Cardiac muscle cell (in vitro differentiated cells and primary cell): ENCODE results near the gene PRKG1. TPM values are rescaled to one million over a fixed set of nuclear protein-coding genes. Genes with fewer than 3 reads are reported as not detected.

Source experiments
- DNase-seq, 2 donors: peaks; one replicate each; pipeline versions ENCODE4 v3.0.0 to v3.0.0-alpha.2; 2010 to 2017; ENCODE audit warnings: low read depth in 1 of 2, low spot score in 1 of 2
- H3K27ac ChIP-seq: fragments of 200-600 bp; sonication (generic); 2 replicates; pipeline ENCODE4 v1.5.1; 2016
- H3K27me3 ChIP-seq: fragments of 200-600 bp; sonication (generic); 2 replicates; pipeline ENCODE4 v1.6.0; 2016; ENCODE audit warnings: control low read depth
- H3K36me3 ChIP-seq: fragments of 200-600 bp; sonication (generic); 2 replicates; pipeline ENCODE4 v1.5.1; 2016; ENCODE audit warnings: control low read depth
- H3K4me1 ChIP-seq: fragments of 200-600 bp; sonication (generic); 2 replicates; pipeline ENCODE4 v1.8.1; 2017; ENCODE audit warnings: low read depth, mild to moderate bottlenecking, mixed run types
- H3K4me3 ChIP-seq: fragments of 200-600 bp; sonication (generic); 2 replicates; pipeline ENCODE4 v1.5.1; 2016; ENCODE audit warnings: mild to moderate bottlenecking
- H3K9me3 ChIP-seq: fragments of 200-600 bp; sonication (generic); 2 replicates; pipeline ENCODE4 v1.5.1; 2017; ENCODE audit warnings: low read depth, mild to moderate bottlenecking, control low read depth
- polyA plus RNA-seq: library from polyadenylated mRNA; unstranded; fragments of >200 nt; fragmentation: Nextera tagmentation; extraction: Ambion mirVana; gene quantifications from 2 replicates; pipeline ENCODE4 v1.2.1, GENCODE V29; 2016
- total RNA-seq: library from RNA; depleted of rRNA; stranded (reverse); fragments of >200 nt; gene quantifications from 2 replicates; pipeline ENCODE4 v1.2.3, GENCODE V29; 2016
- TF ChIP-seq, protein P1 (sequence below): IDR thresholded peaks from 2 replicates; pipeline ENCODE4 v1.5.1; 2012; ENCODE audit warnings: low read depth, mild to moderate bottlenecking, low read length

PRKG1 gene
- total and polyA plus RNA-seq, 2 experiments from 2014 or later = 2.9 to 13.3 TPM

DNA sequence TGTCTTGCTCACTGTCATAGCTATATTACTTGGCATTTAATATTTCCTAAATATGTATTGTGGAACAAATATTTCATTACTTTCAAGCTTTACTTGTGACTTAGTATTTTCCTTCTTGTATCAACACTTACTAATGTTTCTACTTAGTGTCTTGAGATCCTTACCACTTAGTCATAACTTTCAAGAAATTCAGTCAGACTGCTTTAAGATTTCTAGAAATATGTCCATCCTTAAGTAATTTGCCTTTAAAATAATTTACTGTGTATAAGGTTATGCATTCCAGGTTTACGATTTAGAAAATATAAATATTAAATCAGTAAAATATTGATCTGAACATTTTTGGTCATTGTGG is 712.4 kb downstream of the PRKG1 start:
- no peak overlapping the region for H3K4me3 ChIP-seq
- no peaks in the 10 kb centered on the region for H3K27me3 ChIP-seq
- DNase-seq = no peak
- no peaks in the 10 kb centered on the region for H3K4me1 ChIP-seq
- TF ChIP-seq, protein P1, sequence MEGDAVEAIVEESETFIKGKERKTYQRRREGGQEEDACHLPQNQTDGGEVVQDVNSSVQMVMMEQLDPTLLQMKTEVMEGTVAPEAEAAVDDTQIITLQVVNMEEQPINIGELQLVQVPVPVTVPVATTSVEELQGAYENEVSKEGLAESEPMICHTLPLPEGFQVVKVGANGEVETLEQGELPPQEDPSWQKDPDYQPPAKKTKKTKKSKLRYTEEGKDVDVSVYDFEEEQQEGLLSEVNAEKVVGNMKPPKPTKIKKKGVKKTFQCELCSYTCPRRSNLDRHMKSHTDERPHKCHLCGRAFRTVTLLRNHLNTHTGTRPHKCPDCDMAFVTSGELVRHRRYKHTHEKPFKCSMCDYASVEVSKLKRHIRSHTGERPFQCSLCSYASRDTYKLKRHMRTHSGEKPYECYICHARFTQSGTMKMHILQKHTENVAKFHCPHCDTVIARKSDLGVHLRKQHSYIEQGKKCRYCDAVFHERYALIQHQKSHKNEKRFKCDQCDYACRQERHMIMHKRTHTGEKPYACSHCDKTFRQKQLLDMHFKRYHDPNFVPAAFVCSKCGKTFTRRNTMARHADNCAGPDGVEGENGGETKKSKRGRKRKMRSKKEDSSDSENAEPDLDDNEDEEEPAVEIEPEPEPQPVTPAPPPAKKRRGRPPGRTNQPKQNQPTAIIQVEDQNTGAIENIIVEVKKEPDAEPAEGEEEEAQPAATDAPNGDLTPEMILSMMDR = no peak
- H3K27ac ChIP-seq = no peak overlapping the region
- no peaks in the 10 kb centered on the region for H3K36me3 ChIP-seq
- no peaks in the 10 kb centered on the region for H3K9me3 ChIP-seq

DNA sequence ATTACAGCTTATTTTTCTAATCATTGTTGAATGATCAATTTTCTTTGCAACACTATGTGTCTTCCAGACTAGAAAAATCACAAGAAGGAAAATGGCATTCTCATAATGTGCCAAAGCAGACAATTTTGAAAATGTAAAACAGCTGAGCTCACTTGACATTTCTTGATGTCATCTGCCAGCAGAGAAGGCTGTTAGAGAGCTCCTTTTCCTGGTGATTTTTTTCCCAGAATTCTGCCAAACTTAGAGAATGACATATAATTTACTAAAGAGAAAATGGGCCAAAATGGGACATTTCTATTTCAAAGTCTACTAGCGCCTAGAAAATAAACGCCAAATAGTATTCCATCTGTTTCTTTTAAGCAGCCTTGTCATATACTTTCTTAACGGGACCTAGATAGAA is 714.0 kb downstream of the PRKG1 start:
- TF ChIP-seq, protein P1 = no peak
- DNase-seq = no peak
- H3K4me1 ChIP-seq = no peaks in the 10 kb centered on the region
- no peak overlapping the region for H3K27ac ChIP-seq
- H3K27me3 ChIP-seq = no peaks in the 10 kb centered on the region
- no peaks in the 10 kb centered on the region for H3K36me3 ChIP-seq
- no peak overlapping the region for H3K4me3 ChIP-seq
- H3K9me3 ChIP-seq = no peaks in the 10 kb centered on the region

- H3K27ac ChIP-seq = no peak overlapping the region
- H3K36me3 ChIP-seq = no peaks in the 10 kb centered on the region
- no peaks in the 10 kb centered on the region for H3K27me3 ChIP-seq
- no peak overlapping the region for H3K4me3 ChIP-seq
- no peaks in the 10 kb centered on the region for H3K9me3 ChIP-seq
- no peaks in the 10 kb centered on the region for H3K4me1 ChIP-seq
- TF ChIP-seq, protein P1 = no peak
- DNase-seq = no peak
These were observed 714.8 kb downstream of the PRKG1 start for GRCh38 chr10:51789118-51789517.

- Histone ChIP-seq H3K27ac (no peak overlapping the region), H3K36me3 (no peaks in the 10 kb centered on the region), H3K4me1 (no peaks in the 10 kb centered on the region), H3K9me3 (no peaks in the 10 kb centered on the region), H3K27me3 (no peaks in the 10 kb centered on the region), H3K4me3 (no peak overlapping the region)
- DNase-seq = no peak
- TF ChIP-seq, protein P1 = no peak
These were observed 715.6 kb downstream of the PRKG1 start for GRCh38 chr10:51789903-51790302.

DNA sequence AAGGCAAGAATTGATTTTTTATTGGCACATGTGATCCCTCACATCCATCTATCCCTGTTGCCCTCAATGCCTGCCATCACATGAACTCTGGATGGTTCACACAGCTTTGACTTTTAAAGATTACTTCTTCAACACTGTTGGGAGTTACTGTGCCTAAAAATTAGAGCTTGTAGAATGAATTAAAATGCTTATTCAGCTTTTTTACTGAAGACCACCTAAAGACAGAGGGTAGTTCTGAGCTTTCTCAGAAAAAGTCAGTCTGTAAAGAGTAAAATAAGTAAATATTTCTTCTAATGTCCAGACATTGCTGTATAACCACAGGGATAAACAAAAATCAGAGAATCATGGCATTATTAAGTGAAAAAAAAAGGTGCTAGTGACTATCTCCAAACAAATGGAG is 718.4 kb downstream of the PRKG1 start:
- no peaks in the 10 kb centered on the region for H3K36me3 ChIP-seq
- H3K27ac ChIP-seq = no peak overlapping the region
- H3K4me1 ChIP-seq = no peaks in the 10 kb centered on the region
- H3K9me3 ChIP-seq = no peaks in the 10 kb centered on the region
- H3K27me3 ChIP-seq = no peaks in the 10 kb centered on the region
- no peak overlapping the region for H3K4me3 ChIP-seq
- TF ChIP-seq, protein P1 = no peak
- no peak for DNase-seq

GRCh38 chr10:51800121-51800520 is 725.8 kb downstream of the PRKG1 start:
- Histone ChIP-seq H3K36me3 (no peaks in the 10 kb centered on the region), H3K4me1 (no peaks in the 10 kb centered on the region), H3K9me3 (no peaks in the 10 kb centered on the region), H3K27me3 (no peaks in the 10 kb centered on the region), H3K4me3 (no peak overlapping the region), H3K27ac (no peak overlapping the region)
- TF ChIP-seq, protein P1 = no peak
- no peak for DNase-seq
